K562 (cell line): ENCODE measurements around the gene LDLRAD3. TPM values are rescaled to one million over a fixed set of nuclear protein-coding genes. Genes with fewer than 3 reads are reported as not detected.

Experiments used
- ATAC-seq: fragments of 200-7000 bp; cut with Tn5 transposase; 3 replicates; pipeline ENCODE4 v1.9.1; 2020; ENCODE audit warnings: moderate library complexity
- BruUV-seq: library from RNA; stranded (reverse); fragments of 400-500 nt; replicated peaks from 2 replicates; lab custom pipeline; 2021; lab: Mats Ljungman, UMichigan
- CTCF ChIA-PET: fragments of 300-600 bp; formaldehyde crosslinking; extraction: SDS; loops from one replicate; lab custom pipeline; 2021; ENCODE audit warnings: low intra/inter-chr PET ratio; lab: Yijun Ruan, JAX
- POLR2A ChIA-PET: fragments of 300-600, 350-650 bp; sonication (Branson Sonifier 250); formaldehyde crosslinking; extraction: SDS; loops from one replicate; lab custom pipeline; 2021; ENCODE audit warnings: antibody characterized with exemption, inconsistent platforms; lab: Yijun Ruan, JAX
- DNase-seq, 4 experiments: peaks; one replicate each; pipeline versions ENCODE4 v3.0.0 to v3.0.0-alpha.2; 2011 to 2018; ENCODE audit warnings: low spot score in 3 of 4, mixed read lengths in 3 of 4; ENCODE audit errors: extremely low read depth in 1 of 4
- FAIRE-seq: peaks from 2 replicates; lab custom pipeline; 2011; peaks lifted over from hg19 to GRCh38; lab: Jason Lieb, UNC
- H2AFZ ChIP-seq: 2 replicates; pipeline ENCODE4 v1.6.0; 2011; ENCODE audit warnings: low read depth, low read length, control low read depth, inconsistent platforms
- H3K27ac ChIP-seq: fragments of 200-600 bp; 3 replicates; pipeline ENCODE4 v1.8.0; 2011; ENCODE audit warnings: low read depth, mild to moderate bottlenecking, control low read depth, inconsistent platforms, low read length, moderate library complexity, mixed read lengths; ENCODE audit errors: extremely low read depth
- H3K27me3 ChIP-seq, 2 experiments: fragments of 300-600 bp in 1 of 2; 2 replicates in 1 of 2; 3 replicates in 1 of 2; pipeline versions ENCODE4 v1.6.0 to v1.8.0; 2011; ENCODE audit warnings: inconsistent platforms in 2 of 2, low read length in 2 of 2, mild to moderate bottlenecking in 1 of 2, mixed read lengths in 1 of 2, moderate library complexity in 1 of 2; ENCODE audit not compliant: control insufficient read depth in 2 of 2, insufficient read depth in 2 of 2
- H3K36me3 ChIP-seq: fragments of 300-600 bp; 3 replicates; pipeline ENCODE4 v1.8.0; 2011; ENCODE audit warnings: mild to moderate bottlenecking, low read length, inconsistent platforms; ENCODE audit not compliant: control insufficient read depth, insufficient read depth
- H3K4me1 ChIP-seq, 2 experiments: fragments of 200-600 bp in 1 of 2; replicated peaks in 1 of 2; 2 replicates in 1 of 2; 3 replicates in 1 of 2; pipeline versions ENCODE4 v1.5.1 to v1.8.0; 2011; ENCODE audit warnings: inconsistent platforms in 2 of 2, low read length in 2 of 2, mild to moderate bottlenecking in 1 of 2, mixed read lengths in 1 of 2, moderate library complexity in 1 of 2; ENCODE audit not compliant: control insufficient read depth in 2 of 2, insufficient read depth in 2 of 2
- H3K4me2 ChIP-seq: 2 replicates; pipeline ENCODE4 v1.6.1; 2011; ENCODE audit warnings: low read length, control low read depth, inconsistent platforms, mixed read lengths; ENCODE audit not compliant: insufficient read depth
- H3K4me3 ChIP-seq: fragments of 200-600 bp; sonication (generic), shearing (Covaris generic); 2 replicates; pipeline ENCODE4 v1.5.1; 2016; ENCODE audit warnings: control low read depth, inconsistent platforms
- H3K79me2 ChIP-seq: fragments of 200-600 bp; 3 replicates; pipeline ENCODE4 v1.8.0; 2011; ENCODE audit warnings: low read length, inconsistent platforms; ENCODE audit not compliant: control insufficient read depth, insufficient read depth
- H3K9ac ChIP-seq, 2 experiments: 2 replicates each; pipeline versions ENCODE4 v1.6.0 to v1.6.1; 2011; ENCODE audit warnings: low read depth in 2 of 2, low read length in 2 of 2, control low read depth in 1 of 2, inconsistent platforms in 1 of 2, mild to moderate bottlenecking in 1 of 2, mixed read lengths in 1 of 2; ENCODE audit not compliant: insufficient read depth in 1 of 2
- H3K9me1 ChIP-seq: one replicate; pipeline ENCODE4 v1.6.0; 2011; ENCODE audit warnings: inconsistent platforms, mild to moderate bottlenecking, low read length, moderate library complexity; ENCODE audit not compliant: control insufficient read depth, insufficient read depth
- H3K9me3 ChIP-seq: replicated peaks from 2 replicates; pipeline ENCODE4 v1.5.1; 2011; ENCODE audit warnings: low read depth, low read length, inconsistent platforms; ENCODE audit not compliant: control insufficient read depth, insufficient read depth
- H4K20me1 ChIP-seq: replicated peaks from 2 replicates; pipeline ENCODE4 v1.6.1; 2011; ENCODE audit warnings: low read length, inconsistent platforms, mixed read lengths; ENCODE audit not compliant: control insufficient read depth, insufficient read depth
- ARID1B ChIP-seq: fragments of 450-650 bp; IDR thresholded peaks from 2 replicates; pipeline ENCODE4 v1.6.1; 2016; ENCODE audit warnings: antibody characterized with exemption, mild to moderate bottlenecking, inconsistent platforms
- ASH1L ChIP-seq: fragments of 450-650 bp; IDR thresholded peaks from 2 replicates; pipeline ENCODE4 v1.6.1; 2018; ENCODE audit warnings: borderline replicate concordance, mild to moderate bottlenecking, low read depth; ENCODE audit not compliant: partially characterized antibody
- EHMT2 ChIP-seq: fragments of 450-650 bp; IDR thresholded peaks from 2 replicates; pipeline ENCODE4 v1.6.1; 2018; ENCODE audit warnings: antibody characterized with exemption
- LEF1 ChIP-seq: fragments of 450-650 bp; IDR thresholded peaks from 2 replicates; pipeline ENCODE4 v1.6.1; 2016; ENCODE audit warnings: mild to moderate bottlenecking
- NCOR1 ChIP-seq: fragments of 450-650 bp; IDR thresholded peaks from 2 replicates; pipeline ENCODE4 v1.6.1; 2016; ENCODE audit warnings: mild to moderate bottlenecking, moderate library complexity
- NFE2L1 ChIP-seq: fragments of 450-650 bp; IDR thresholded peaks from 2 replicates; pipeline ENCODE4 v1.6.1; 2016; ENCODE audit warnings: missing genetic modification characterization, low read depth, mild to moderate bottlenecking, missing compliant biosample characterization, moderate library complexity, borderline replicate concordance
- OTX1 ChIP-seq: fragments of 450-650 bp; formaldehyde crosslinking; IDR thresholded peaks from 2 replicates; pipeline ENCODE4 v1.4.0; 2022; ENCODE audit warnings: mild to moderate bottlenecking
- PHF21A ChIP-seq: fragments of 450-650 bp; IDR thresholded peaks from 2 replicates; pipeline ENCODE4 v1.6.1; 2017; ENCODE audit warnings: low read depth, borderline replicate concordance
- RAD21 ChIP-seq, 2 experiments: fragments of 250-450 bp in 1 of 2; fragments of 450-650 bp in 1 of 2; sonication (Bioruptor Pico) in 1 of 2; formaldehyde crosslinking in 1 of 2; IDR thresholded peaks in 1 of 2; conservative IDR thresholded peaks in 1 of 2; 2 replicates each; pipeline versions ENCODE4 v1.4.0 to v1.8.0; 2020 to 2022; ENCODE audit warnings: mild to moderate bottlenecking in 2 of 2, moderate library complexity in 1 of 2
- RBM39 ChIP-seq: fragments of 200-400 bp; formaldehyde crosslinking; optimal IDR thresholded peaks from 2 replicates; pipeline ENCODE3; 2018; ENCODE audit warnings: low read depth, low read length
- SOX6 ChIP-seq: fragments of 450-650 bp; IDR thresholded peaks from 2 replicates; pipeline ENCODE4 v1.6.1; 2014; ENCODE audit warnings: mild to moderate bottlenecking
- ZNF583 ChIP-seq: fragments of 250-450 bp; sonication (Bioruptor Pico); IDR thresholded peaks from 2 replicates; pipeline ENCODE4 v1.4.0; 2020
- ZNF644 ChIP-seq: fragments of 200-800 bp; sonication (Bioruptor generic); IDR thresholded peaks from 2 replicates; pipeline ENCODE4 v1.6.1; 2016; ENCODE audit warnings: low read depth, missing genetic modification characterization, missing compliant biosample characterization
- WGBS: fragments of 100-300 bp; shearing (Covaris generic); methylation state at CpG from one replicate; pipeline ENCODE4 v1.1.6; 2016; ENCODE audit warnings: low coverage, mixed read lengths; ENCODE audit not compliant: insufficient coverage; ENCODE audit errors: missing lambda C conversion rate; 5-methylcytosine and 5-hydroxymethylcytosine counted together
- in situ Hi-C: fragments of 300-500 bp; cut with MboI; formaldehyde crosslinking; loops from 4 replicates; pipeline ENCODE4 v1.15.0; 2018; ENCODE audit warnings: inconsistent platforms, mixed read lengths
- intact Hi-C: fragments of 100-400 bp; cut with micrococcal nuclease; formaldehyde crosslinking; loops from 2 replicates; pipeline ENCODE4 v1.14.2; 2022
- polyA plus RNA-seq, 8 experiments: library from polyadenylated mRNA; depleted of rRNA in 4 of 8; stranded (reverse) in 5 of 8; unstranded in 3 of 8; fragments of >200 nt; fragmentation: Nextera tagmentation in 2 of 8; fragmentation: Illumina TruSeq in 1 of 8; extraction: Ambion mirVana in 2 of 8; extraction: Trizol in 1 of 8; gene quantifications; 2 replicates each; pipeline versions ENCODE4 v1.2.1 to v1.2.3, GENCODE V29; 2011 to 2014; ENCODE audit warnings: inconsistent platforms in 1 of 8, missing spikeins in 1 of 8
- total RNA-seq, 7 experiments: library from RNA; depleted of rRNA in 6 of 7; stranded (reverse); fragments of >200 nt in 6 of 7; fragmentation: Illumina TruSeq in 2 of 7; extraction: Trizol in 2 of 7; gene quantifications; 2 replicates each; pipeline versions ENCODE4 v1.2.1 to v1.2.3, GENCODE V29; 2011 to 2021; ENCODE audit warnings: low replicate concordance in 1 of 7
- TF ChIP-seq, protein P1 (sequence below), 2 experiments: fragments of 200-800 bp in 1 of 2; sonication (Bioruptor generic) in 1 of 2; sonication (generic) in 1 of 2; formaldehyde crosslinking in 1 of 2; IDR thresholded peaks in 1 of 2; conservative IDR thresholded peaks in 1 of 2; 2 replicates each; pipeline versions ENCODE4 v1.5.0 to v1.6.1; 2016 to 2020; ENCODE audit warnings: missing compliant biosample characterization in 1 of 2, missing genetic modification characterization in 1 of 2, missing genetic modification reagents in 1 of 2
- TF ChIP-seq, protein P2 (sequence below): fragments of 450-650 bp; IDR thresholded peaks from 2 replicates; pipeline ENCODE4 v1.6.1; 2016; ENCODE audit warnings: low read depth, mild to moderate bottlenecking, moderate library complexity

LDLRAD3 gene
- total and polyA plus RNA-seq, 9 of the 15 experiments (the other 6 are each of a cell fraction or from before 2014, with no cell fraction given): 0.73 to 7.2 (median 3.5) TPM

DNA sequence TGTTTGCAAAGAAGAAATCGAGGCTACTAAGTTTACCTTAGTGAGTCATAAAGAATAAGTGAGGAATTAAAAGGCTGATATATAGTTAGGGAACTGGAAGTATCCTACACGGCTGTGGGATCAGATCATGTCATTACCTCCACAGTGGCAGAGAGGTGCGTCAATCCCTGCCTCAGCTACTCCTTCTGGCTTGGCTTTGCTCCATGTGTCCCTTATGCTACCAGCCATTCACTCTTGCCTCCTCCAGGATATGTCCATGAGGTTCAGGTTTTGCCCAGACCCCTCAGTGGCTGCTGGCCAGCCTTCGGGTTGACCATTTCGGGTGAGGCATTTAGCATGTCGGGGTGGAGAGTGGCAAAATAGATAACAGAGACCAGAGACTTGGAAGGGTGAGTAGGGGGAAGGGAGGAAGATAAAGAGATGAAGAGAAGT lies 153.4 kb downstream of the LDLRAD3 start:
- ATAC-seq (peak; percentile 34), FAIRE-seq (peak; percentile 70), DNase-seq (peak in 1 of 4 experiments; percentile 63)
- Histone ChIP-seq H3K4me1 (peaks cover 17 to 42% of the 10 kb centered on the region in 2 experiments), H2AFZ (peak overlapping the region; percentile 56), H3K27me3 (no peaks in the 10 kb centered on the region), H3K79me2 (no peaks in the 10 kb centered on the region), H3K36me3 (0 out of 3 replicates have a peak, but pooled peaks cover 4% of the 10 kb centered on the region), H3K4me3 (no peak overlapping the region), H3K9me1 (no peaks in the 10 kb centered on the region), H3K27ac (peak overlapping the region; percentile 58), H3K9me3 (peaks cover 10% of the 10 kb centered on the region), H4K20me1 (no peaks in the 10 kb centered on the region), H3K9ac (peak overlapping the region in 1 of 2 experiments; percentile 81; a peak in 1 of 4 replicates), H3K4me2 (peak overlapping the region; percentile 64)
- 2% methylated on average over 6 of the region's 6 CpGs for WGBS
- ChIA-PET CTCF (no interaction called here), POLR2A (interaction anchor here (0.8 to 1.1 kb wide), 2 partner anchors 9 kb away, joined by 3 read pairs; no protein-coding TSS in a partner anchor)
- intact Hi-C loops (no loop called here), in situ Hi-C loops (no loop called here)
- BruUV-seq: no TSS peak
- 0 out of 2 replicates have a peak, but pooled peaks have one; percentile 50 for TF ChIP-seq ZNF644 (tag)
- peak; percentile 29; the same call in 1 of the 2 replicates for TF ChIP-seq SOX6
- peak; percentile 65; the same call in 1 of the 2 replicates for TF ChIP-seq NCOR1
- TF ChIP-seq, protein P1, sequence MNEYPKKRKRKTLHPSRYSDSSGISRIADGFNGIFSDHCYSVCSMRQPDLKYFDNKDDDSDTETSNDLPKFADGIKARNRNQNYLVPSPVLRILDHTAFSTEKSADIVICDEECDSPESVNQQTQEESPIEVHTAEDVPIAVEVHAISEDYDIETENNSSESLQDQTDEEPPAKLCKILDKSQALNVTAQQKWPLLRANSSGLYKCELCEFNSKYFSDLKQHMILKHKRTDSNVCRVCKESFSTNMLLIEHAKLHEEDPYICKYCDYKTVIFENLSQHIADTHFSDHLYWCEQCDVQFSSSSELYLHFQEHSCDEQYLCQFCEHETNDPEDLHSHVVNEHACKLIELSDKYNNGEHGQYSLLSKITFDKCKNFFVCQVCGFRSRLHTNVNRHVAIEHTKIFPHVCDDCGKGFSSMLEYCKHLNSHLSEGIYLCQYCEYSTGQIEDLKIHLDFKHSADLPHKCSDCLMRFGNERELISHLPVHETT (CRISPR knock-in tag; conservative IDR thresholded peaks at IDR 0.05 in 1 of 2, IDR thresholded peaks at IDR 0.05 in 1 of 2): peak in 1 of 2 experiments; percentile 61; a peak in 1 of 4 replicates
- TF ChIP-seq ARID1B: peak; percentile 85
- 0 out of 2 replicates have a peak, but pooled peaks have one; percentile 25 for TF ChIP-seq OTX1 (CRISPR knock-in tag)
- TF ChIP-seq RAD21 (CRISPR knock-in tag; conservative IDR thresholded peaks at IDR 0.05 in 1 of 2, IDR thresholded peaks at IDR 0.05 in 1 of 2): peak in 1 of 2 experiments; percentile 13; a peak in 1 of 4 replicates
- TF ChIP-seq LEF1: peak; percentile 40; the same call in 1 of the 2 replicates
- TF ChIP-seq NFE2L1 (tag): peak; percentile 13; the same call in 1 of the 2 replicates
- TF ChIP-seq RBM39: no peak
- TF ChIP-seq, protein P2, sequence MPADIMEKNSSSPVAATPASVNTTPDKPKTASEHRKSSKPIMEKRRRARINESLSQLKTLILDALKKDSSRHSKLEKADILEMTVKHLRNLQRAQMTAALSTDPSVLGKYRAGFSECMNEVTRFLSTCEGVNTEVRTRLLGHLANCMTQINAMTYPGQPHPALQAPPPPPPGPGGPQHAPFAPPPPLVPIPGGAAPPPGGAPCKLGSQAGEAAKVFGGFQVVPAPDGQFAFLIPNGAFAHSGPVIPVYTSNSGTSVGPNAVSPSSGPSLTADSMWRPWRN: no peak
- no peak for TF ChIP-seq ASH1L
- no peak for TF ChIP-seq EHMT2
- TF ChIP-seq ZNF583: 0 out of 2 replicates have a peak, but pooled peaks have one; percentile 69
- TF ChIP-seq PHF21A: no peak
